EH (cell line): ENCODE data around the gene FCHO1.
"Not testable (repeated sequence)": the region's sequence is repeated elsewhere in the genome, so short reads cannot be mapped to it uniquely, and the experiment has no call there.

ENCODE experiments used
- DNase-seq: peaks from one replicate; pipeline ENCODE4 v3.0.0-alpha.2; 2015; ENCODE audit warnings: low read depth

FCHO1 gene

GRCh38 chr19:17765069-17765618 is 13.9 kb downstream of the FCHO1 start:
- no peak for DNase-seq

DNA sequence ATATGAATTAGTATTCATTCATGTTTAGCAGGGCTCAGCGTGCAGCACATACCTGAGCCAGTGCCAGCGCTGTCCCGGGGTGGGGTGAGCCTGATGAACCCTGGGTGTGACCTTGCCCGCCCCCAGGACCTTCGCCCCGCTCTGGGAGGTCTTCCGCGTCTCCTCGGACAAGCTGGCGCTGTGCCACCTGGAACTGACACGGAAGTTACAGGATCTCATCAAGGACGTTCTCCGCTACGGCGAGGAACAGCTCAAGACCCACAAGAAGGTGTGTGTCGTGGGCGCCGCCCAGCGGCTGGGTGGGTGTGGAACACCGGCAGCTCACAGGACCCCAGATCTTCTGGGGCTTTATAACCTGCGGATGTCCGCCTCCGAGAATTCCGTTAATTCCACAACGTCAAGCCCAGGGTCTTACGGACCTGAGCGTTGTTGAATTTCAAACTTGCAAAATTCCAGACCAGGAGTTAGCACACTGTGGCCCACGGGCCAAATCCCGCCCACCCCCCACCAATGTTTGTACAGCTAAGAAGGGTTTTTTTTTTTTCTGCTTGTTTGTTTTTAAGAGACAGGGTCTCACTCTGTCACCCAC is 15.4 kb downstream of the FCHO1 start:
- DNase-seq, result peak; percentile 82

DNA sequence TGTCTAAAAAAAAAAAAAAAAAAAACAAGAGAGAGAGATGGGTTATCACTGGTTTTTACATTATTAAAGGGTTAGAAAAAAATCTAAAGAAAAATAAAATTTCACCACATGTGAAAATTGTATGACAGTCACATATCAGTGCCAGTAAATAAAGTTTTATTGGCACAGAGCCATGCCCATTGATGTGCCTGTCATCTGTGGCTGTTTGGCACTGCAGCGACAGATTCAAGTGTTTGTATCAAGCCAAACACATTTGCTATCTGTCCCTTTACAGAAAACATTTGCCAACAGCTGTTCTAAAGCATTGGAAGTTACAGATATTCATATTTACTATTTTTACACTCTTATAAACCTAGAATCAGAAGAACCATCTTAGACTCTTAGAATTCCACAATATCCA is 16.3 kb downstream of the FCHO1 start:
- DNase-seq, result no peak

DNA sequence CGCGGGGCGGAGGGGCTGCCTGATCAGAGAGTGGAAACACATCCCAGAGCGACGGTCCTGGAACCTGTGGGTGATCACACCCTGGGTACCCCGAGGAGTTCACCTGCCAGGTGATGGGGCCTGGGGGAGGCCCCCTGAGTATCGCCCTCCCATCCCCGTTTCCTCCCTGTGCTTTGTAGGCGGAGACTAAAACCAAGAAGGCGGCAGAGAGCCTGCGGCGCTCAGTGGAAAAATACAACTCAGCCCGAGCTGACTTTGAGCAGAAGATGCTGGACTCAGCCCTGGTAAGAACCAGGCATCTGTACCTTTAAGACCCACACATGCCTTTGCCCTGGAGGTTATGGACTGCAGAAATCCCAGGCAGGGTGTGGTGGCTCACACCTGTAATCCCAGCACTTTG is 19.3 kb downstream of the FCHO1 start:
- DNase-seq, result no peak

- DNase-seq, result no peak
These were observed 20.9 kb downstream of the FCHO1 start for GRCh38 chr19:17772172-17772571.

- DNase-seq, result peak; percentile 54
These were observed 24.1 kb downstream of the FCHO1 start for GRCh38 chr19:17775245-17775927.

DNA sequence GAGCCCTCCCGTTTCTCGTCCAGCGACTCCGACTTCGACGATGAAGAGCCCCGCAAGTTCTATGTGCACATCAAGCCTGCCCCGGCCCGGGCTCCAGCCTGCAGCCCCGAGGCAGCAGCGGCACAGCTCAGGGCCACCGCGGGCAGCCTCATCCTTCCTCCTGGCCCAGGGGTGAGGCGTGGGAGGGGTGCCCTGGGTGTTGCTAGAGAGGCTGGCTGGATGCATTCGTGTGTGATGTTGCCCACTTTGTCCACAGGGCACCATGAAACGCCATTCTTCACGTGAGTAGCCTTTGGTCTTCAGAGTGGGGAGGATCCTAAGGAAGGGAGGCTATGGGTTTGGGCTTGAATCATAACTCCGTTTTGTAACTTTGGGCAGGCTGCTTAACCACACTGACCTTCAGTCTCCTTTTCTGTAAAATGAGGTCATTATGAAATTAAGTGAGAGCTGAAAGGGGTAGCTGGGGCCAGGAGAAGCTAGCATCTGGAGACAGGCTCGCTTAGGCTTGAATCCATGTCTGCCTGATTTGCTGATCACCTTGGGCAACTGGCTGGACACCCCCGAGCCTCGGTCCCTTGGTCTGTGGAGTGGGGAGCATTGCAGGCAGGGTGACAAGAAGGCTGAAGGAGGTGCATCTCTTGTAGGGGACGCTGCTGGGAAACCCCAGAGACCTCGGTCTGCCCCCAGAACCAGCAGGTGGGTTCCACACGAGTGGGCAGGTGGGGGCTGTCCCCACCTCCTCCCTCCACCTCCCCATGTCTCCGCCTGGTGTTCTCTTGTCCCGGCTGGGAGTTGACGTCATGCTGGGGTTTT is 24.9 kb downstream of the FCHO1 start:
- DNase-seq, result no peak

GRCh38 chr19:17777840-17778239 is 26.6 kb downstream of the FCHO1 start:
- DNase-seq, result not testable (repeated sequence)

GRCh38 chr19:17778251-17778967 is 27.1 kb downstream of the FCHO1 start:
- DNase-seq, result peak; percentile 78

GRCh38 chr19:17778968-17779929 is 28.0 kb downstream of the FCHO1 start:
- peak; percentile 86 for DNase-seq

GRCh38 chr19:17780781-17781180 is 29.5 kb downstream of the FCHO1 start:
- no peak for DNase-seq

DNA sequence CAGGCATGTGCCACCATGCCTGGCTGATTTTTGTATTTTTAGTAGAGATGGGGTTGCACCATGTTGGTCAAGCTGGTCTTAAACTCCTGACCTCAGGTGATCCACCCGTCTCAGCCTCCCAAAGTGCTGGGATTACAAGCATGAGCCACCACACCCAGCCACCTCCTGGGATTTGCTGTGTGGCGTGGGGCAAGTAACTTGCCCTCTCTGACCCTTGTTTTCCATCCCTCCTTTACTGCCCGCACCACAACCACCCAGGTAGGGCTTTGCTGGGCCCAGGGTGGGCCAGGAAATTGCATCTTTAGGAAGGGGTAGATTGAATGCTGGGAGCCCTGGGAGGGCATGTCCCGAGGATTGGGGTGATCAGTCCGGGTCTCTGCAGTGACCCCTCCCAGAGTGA is 32.4 kb downstream of the FCHO1 start:
- DNase-seq, result not testable (repeated sequence)

- peak; percentile 67 for DNase-seq
These were observed 33.1 kb downstream of the FCHO1 start for GRCh38 chr19:17784201-17785008.

DNA sequence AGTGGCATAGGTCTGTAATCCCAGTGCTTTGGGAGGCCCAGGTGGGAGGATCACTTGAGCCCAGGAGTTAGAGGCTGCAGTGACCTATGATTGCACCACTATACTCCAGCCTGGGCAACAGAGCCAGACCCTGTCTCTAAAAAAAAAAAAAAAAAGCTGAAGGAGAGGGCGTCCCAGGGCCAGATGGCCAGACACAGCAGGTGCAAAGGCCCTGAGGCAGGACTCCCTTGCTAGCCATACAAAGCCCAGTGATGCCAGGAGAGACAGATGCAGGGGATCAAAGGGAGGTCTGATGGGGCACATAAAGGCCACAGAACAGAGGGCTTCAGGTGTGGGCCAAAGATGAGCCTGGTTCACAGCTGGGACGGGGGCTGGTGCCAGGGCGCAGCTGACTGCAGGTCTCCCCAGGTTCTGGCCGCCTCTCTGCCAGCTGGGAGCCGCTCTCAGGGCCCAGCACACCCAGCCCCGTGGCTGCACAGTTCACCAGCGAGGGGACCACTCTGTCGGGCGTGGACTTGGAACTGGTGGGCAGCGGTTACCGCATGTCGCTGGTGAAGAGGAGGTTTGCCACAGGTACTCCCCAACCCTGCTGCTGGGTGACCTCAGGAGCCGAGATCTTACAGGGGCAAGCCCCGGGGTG is 36.1 kb downstream of the FCHO1 start:
- no peak for DNase-seq

DNA sequence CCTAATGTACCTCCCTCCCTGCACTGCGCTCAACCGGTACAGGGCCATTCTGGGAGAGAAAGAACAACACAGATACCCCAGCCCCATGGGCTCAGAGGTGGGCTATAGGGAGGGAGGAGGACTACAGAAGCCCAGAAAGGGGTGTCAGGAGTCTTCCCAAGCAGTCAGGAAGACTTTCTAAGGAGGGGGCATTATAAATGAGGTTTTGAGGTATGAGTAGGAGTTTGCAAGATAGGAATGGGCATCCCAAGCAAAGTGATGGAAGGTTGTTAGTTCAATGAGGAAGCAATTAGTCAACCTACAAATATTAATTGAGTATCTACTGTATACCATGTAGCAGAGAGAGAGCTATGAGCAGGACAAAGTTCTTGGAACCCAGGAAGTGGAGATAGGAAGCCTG is 37.4 kb downstream of the FCHO1 start:
- no peak for DNase-seq

DNA sequence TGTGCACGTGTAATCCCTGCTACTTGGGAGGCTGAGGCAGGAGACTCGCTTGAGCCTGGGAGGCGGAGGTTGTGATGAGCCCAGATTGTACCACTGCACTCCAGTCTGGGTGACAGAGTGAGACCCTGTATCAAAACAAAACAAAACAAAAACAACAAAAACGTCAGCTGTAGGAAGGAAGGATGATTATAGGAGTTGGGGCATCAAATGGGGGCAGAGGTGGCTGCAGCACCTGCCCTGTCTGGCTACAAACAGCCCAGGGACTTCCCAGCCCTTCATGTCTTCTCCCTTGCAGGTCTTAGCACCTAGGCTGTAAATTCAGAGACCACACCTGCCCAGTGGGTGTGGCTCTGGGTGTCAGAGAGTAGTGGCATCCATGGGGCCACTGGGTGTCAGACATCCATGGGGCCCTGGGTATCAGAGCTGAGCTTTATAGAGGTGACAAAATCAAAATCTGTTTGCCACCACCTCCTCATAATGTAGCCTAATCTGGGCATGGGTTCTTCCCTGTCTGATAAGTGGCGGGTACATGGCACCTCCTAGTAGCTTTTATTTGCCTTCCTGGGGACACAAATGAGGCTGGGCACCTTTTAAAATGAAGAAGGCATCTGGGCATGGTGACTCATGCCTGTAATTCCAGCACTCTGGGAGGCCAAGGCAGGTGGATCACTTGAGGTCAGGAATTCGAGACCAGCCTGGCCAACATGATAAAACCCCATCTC is 38.9 kb downstream of the FCHO1 start:
- no peak for DNase-seq

GRCh38 chr19:17794412-17794730 is 43.1 kb downstream of the FCHO1 start:
- no peak for DNase-seq

GRCh38 chr19:17794731-17795494 is 43.6 kb downstream of the FCHO1 start, which contains the start of gene B3GNT3:
TSS of gene B3GNT3 (plus strand) at chr19:17795138. CDS start at chr19:17807808, 12,670 bp downstream.
- DNase-seq, result peak; percentile 52
